ENCODE results near the gene S100Z.
"Not testable (repeated sequence)": the region's sequence is repeated elsewhere in the genome, so short reads cannot be mapped to it uniquely, and the experiment has no call there.

Gene S100Z

DNA sequence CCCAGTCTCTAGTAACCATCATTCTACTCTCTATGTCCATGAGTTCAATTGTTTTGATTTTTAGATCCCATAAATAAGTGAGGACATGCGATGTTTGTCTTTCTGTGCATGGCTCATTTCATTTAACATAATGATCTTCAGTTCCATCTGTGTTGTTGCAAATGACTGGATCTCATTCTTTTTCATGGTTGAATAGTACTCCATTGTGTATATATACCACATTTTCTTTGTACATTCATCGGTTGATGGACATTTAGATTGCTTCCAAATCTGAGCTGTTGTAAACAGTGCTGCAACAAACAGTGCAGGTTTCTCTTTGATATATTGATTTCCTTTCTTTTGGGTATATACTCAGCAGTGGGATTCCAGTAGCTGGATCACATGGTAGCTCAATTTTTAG is 46.4 kb downstream of the S100Z start:
- Histone ChIP-seq H3K4me3 (ENCODE audit: low read depth, low read length) (no peak overlapping the region), H3K36me3 (replicated peaks) (no peaks in the 10 kb centered on the region), H3K27me3 (replicated peaks) (no peaks in the 10 kb centered on the region), H3K27ac (no peak overlapping the region)
- no peak for DNase-seq
- TF ChIP-seq, protein P1, sequence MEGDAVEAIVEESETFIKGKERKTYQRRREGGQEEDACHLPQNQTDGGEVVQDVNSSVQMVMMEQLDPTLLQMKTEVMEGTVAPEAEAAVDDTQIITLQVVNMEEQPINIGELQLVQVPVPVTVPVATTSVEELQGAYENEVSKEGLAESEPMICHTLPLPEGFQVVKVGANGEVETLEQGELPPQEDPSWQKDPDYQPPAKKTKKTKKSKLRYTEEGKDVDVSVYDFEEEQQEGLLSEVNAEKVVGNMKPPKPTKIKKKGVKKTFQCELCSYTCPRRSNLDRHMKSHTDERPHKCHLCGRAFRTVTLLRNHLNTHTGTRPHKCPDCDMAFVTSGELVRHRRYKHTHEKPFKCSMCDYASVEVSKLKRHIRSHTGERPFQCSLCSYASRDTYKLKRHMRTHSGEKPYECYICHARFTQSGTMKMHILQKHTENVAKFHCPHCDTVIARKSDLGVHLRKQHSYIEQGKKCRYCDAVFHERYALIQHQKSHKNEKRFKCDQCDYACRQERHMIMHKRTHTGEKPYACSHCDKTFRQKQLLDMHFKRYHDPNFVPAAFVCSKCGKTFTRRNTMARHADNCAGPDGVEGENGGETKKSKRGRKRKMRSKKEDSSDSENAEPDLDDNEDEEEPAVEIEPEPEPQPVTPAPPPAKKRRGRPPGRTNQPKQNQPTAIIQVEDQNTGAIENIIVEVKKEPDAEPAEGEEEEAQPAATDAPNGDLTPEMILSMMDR (IDR thresholded peaks at IDR 0.05; ENCODE audit: low read depth, low read length, missing control alignments), result no peak
- in situ Hi-C loops (cut with HindIII; ENCODE audit: low pct_ligation_motif_present, low sequenced_read_pairs), result no loop called here

DNA sequence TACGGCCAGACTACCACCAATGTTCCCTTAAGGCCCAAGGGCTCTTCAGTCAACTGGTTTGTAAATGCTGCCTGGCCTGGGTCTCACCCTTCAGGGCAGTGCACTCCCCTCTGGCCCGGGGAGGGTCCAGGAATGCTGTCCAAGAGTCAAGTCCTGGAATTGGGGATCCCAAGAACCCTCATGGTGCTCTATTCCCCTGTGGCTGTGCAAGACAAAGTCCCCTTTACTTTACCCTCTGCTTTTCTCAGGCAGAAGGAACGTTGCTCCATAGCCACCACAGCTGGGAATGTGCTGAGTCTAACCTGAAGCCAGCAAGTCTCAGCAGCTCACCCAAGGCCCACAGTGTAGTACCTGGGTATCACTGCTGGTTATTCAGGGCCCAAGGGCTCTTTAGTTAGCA is 51.7 kb downstream of the S100Z start:
- TF ChIP-seq, protein P1 (IDR thresholded peaks at IDR 0.05; ENCODE audit: low read depth, low read length, missing control alignments), result no peak
- DNase-seq, result no peak

DNA sequence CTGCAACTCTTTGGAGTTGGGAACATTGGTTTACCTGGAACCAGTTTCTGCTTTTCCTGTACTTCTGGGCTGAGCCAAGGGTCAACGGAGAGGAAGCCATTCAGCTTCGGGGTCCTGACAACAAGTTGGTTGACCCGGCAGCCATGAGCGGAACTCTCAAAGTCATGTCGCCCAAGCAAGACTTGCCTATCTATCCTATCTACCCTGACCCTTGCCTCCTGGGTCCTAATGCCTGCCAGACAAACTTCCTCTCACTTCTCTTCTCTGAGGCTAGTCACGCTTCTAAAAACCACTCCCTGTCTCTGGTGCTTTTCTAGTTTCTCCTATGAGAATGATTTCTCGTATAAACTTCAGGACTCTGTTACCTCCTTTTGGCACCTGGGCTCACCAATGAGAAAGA is 58.4 kb downstream of the S100Z start:
- H3K27ac ChIP-seq, result no peak overlapping the region
- in situ Hi-C loops (cut with HindIII; ENCODE audit: low pct_ligation_motif_present, low sequenced_read_pairs), result no loop called here
- H3K36me3 ChIP-seq (replicated peaks), result no peaks in the 10 kb centered on the region
- TF ChIP-seq, protein P1 (IDR thresholded peaks at IDR 0.05; ENCODE audit: low read depth, low read length, missing control alignments), result no peak
- H3K4me3 ChIP-seq (ENCODE audit: low read depth, low read length), result no peak overlapping the region
- no peaks in the 10 kb centered on the region for H3K27me3 ChIP-seq (replicated peaks)
- DNase-seq, result no peak

More for the DNA sequence above, 51.7 kb downstream of the S100Z start:
- Histone ChIP-seq H3K27me3 (replicated peaks) (no peaks in the 10 kb centered on the region), H3K4me3 (ENCODE audit: low read depth, low read length) (no peak overlapping the region), H3K36me3 (replicated peaks) (no peaks in the 10 kb centered on the region), H3K27ac (no peak overlapping the region)
- in situ Hi-C loops (cut with HindIII; ENCODE audit: low pct_ligation_motif_present, low sequenced_read_pairs), result no loop called here

DNA sequence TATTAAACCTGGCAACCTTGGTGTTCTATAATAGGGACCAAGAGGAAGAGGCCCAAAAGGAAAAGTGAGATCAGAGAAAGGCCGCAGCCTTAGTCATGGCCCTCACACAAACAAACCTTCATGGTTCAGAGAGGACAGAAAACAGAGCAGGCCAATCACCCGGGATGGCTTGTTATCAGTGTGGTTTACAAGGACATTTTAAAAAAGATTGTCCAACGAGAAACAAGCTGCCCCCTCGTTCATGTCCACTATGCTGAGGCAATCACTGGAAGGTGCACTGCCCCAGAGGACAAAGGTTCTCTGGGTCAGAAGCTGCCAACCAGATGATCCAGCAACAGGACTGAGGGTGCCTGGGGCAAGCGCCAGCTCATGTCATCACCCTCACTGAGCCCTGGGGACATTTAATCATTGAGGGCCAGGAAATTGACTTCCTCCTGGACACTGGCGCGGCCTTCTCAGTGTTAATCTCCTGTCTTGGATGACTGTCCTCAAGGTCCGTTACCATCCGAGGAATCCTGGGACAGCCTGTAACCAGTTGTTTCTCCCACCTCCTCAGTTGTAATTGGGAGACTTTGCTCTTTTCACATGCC is 60.6 kb downstream of the S100Z start:
- H3K27me3 ChIP-seq (replicated peaks); in situ Hi-C loops (cut with HindIII; ENCODE audit: low pct_ligation_motif_present, low sequenced_read_pairs); H3K36me3 ChIP-seq (replicated peaks); DNase-seq; H3K27ac ChIP-seq; H3K4me3 ChIP-seq (ENCODE audit: low read depth, low read length): not testable (repeated sequence)

DNA sequence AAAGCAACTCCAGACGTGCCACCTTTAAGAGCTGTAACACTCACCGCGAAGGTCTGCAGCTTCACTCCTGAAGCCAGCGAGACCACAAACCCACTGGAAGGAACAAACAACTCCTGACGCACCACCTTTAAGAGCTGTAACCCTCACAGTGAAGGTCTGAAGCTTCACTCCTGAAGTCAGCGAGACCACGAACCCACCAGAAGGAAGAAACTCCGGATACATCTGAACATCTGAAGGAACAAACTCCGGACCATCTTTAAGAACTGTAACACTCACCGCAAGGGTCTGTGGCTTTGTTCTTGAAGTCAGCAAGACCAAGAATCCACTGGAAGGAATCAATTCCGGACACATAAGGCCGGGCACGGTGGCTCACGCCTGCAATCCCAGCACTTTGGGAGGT is 64.9 kb downstream of the S100Z start:
- DNase-seq; H3K27me3 ChIP-seq (replicated peaks); H3K4me3 ChIP-seq (ENCODE audit: low read depth, low read length); H3K36me3 ChIP-seq (replicated peaks); in situ Hi-C loops (cut with HindIII; ENCODE audit: low pct_ligation_motif_present, low sequenced_read_pairs); H3K27ac ChIP-seq: not testable (repeated sequence)

DNA sequence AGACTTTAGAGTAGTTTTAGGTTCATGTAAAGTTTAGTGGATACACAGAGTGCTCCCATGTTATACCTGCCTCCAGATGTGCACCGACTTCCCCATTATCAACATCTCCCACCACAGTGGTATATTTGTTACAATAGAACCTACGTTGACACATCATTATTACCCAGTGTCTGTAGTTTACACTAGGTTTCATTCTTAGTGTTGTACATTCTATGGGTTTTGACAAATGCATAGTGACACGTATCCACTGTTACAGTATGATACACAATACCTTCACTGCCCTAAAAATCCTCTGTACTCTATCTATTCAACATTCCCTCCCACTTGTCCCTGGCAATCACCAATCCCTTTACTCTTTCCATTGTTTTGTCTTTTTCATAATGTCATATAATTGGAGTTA is 68.7 kb downstream of the S100Z start:
- TF ChIP-seq, protein P1 (IDR thresholded peaks at IDR 0.05; ENCODE audit: low read depth, low read length, missing control alignments), result no peak
- H3K4me3 ChIP-seq (ENCODE audit: low read depth, low read length), result no peak overlapping the region
- H3K27me3 ChIP-seq (replicated peaks), result no peaks in the 10 kb centered on the region
- H3K36me3 ChIP-seq (replicated peaks), result no peaks in the 10 kb centered on the region
- no peak overlapping the region for H3K27ac ChIP-seq
- DNase-seq, result no peak
- in situ Hi-C loops (cut with HindIII; ENCODE audit: low pct_ligation_motif_present, low sequenced_read_pairs), result no loop called here

DNA sequence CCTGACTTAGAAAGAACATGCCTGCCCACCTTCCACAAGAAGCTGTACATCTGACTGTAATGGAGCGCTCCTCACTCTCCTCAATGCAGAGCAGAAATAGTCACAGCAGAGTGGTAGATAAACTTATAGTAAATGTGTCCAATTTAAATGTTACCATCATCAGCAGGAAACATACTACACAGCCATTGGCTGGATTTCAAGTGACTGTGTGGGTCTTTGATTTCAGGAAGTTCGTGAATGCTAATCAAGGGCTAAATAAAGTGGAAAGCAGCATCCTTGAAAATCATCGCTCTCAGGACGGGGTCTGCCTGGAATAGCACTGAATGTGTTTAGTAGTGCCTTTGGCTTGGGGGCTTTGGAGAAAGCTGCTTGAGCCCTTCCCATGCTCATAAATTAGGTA is 70.7 kb downstream of the S100Z start:
- no peak for DNase-seq
- Histone ChIP-seq H3K27ac (no peak overlapping the region), H3K36me3 (replicated peaks) (no peaks in the 10 kb centered on the region), H3K27me3 (replicated peaks) (no peaks in the 10 kb centered on the region), H3K4me3 (ENCODE audit: low read depth, low read length) (no peak overlapping the region)
- in situ Hi-C loops (cut with HindIII; ENCODE audit: low pct_ligation_motif_present, low sequenced_read_pairs), result no loop called here
- TF ChIP-seq, protein P1 (IDR thresholded peaks at IDR 0.05; ENCODE audit: low read depth, low read length, missing control alignments), result no peak

All from brain microvascular endothelial cell (primary cell).